Hindlimb muscle (tissue), 1 donor: ENCODE results near the gene NDST4. TPM values are rescaled to one million over a fixed set of nuclear protein-coding genes. Genes with fewer than 3 reads are reported as not detected.

Experiments used
- DNase-seq: peaks from one replicate; pipeline ENCODE4 v3.0.0-alpha.2; 2013
- polyA plus RNA-seq: library from polyadenylated mRNA; unstranded; fragments of 120-200 nt; gene quantifications from one replicate; pipeline ENCODE4 v1.2.1, GENCODE V29; 2013; ENCODE audit not compliant: insufficient read length

The NDST4 gene
- polyA plus RNA-seq, 1 donor: 2.3 TPM

DNA sequence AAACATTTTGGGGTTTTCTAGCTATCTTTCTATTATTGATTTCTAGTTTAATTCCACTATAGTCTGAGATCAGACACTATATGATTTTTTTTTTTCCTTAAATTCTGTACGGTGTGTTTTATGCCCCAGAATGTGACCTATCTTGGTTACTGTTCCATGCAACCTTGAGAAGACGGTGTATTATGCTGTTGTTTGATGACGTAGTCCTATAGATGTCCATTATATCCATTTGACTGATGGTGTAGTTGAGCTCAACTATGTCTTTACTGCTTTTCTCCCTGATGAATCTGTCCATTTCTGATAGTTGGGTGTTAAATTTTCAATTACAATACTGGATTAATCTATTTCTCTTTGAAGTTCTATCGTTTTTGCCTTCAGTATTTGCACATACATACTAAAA lies 212.5 kb downstream of the NDST4 start:
- no peak for DNase-seq

DNA sequence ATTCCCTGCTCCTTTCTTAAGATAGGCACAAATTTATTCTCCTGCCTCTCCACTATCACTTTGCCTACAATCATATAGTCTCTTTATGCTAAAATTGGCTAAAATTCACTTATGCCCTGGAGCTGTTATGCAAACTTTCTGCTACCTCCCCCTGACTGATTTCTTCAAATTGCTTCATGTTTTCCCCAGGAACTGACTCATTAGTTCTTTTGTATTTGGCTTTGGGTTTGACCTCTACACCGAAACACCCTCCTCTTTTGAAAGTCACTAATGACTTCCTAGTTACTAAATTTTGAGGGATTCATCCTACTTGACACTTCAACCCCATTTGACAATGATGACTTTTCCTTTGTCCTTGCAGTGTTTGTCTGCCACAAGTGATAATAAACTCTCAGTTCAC lies 222.6 kb downstream of the NDST4 start:
- no peak for DNase-seq

DNA sequence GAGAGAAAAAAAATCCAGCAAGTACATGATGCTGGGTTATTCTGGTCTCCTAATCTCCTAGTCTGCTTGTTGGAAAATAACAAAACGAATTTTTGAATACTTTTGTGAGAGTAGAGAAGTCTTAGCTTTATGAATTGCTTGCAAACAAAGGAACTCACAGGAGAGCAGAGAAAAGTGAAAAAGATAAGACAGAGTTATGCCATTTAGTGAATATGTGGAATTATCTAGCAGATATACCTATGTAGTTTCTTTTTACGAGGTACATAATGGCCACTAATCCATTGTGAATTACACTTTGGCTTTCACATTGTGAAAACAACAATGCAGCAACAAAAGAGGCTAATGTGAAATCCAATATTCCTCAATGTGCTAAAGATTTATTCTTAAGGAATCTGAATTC lies 226.7 kb downstream of the NDST4 start:
- DNase-seq: no peak

DNA sequence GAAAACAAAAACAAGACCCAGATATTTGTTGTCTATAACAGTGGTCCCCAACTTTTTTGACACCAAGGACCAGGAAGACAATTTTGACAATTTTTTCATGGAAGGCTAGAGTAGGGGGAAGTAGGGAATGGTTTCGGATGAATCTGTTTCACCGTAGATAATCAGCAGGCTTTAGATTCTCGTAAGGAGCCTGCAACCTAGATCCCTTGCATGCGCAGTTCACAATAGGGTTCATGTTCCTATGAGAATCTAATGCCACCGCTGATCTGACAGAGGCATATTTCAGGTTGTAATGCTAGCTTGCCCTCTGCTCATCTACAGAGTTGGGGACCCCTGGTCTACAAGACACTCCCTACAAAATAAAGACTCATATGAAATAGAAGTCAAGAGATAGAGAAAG lies 229.8 kb downstream of the NDST4 start:
- DNase-seq: no peak

DNA sequence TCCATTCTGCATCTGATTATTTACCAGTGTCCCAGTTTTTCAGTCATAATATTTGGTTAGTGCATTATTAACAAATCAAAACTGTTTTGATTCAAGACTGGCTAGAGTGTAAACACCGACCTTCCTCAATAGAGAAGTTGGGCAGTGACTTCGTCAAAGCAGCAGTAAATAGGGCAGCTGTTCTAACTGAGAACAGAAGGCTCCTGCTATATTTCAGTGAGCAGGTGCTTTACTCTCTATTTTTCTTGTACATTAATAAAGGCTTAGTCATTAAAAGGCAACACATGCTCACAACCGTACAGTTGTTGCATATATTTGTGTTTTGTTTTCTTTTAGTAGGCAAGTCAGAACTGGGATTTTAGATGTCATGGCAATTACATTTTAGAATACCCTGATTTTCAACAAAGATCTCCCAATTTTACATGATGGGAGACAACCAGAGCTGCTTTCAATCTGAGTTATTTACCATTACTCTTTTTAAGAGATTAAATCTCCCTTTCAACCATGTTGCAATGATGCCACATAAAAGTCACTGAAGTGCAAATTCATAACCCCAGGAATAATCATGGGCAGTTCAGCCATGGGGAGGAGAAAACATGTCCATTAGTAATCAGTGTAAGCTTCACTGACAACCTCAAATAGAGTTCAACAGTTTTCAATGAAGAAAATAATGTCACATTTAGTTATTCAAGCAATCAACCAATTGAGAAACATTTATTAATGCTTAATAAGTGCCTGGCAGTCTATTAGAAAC lies 233.3 kb downstream of the NDST4 start:
- DNase-seq: no peak

DNA sequence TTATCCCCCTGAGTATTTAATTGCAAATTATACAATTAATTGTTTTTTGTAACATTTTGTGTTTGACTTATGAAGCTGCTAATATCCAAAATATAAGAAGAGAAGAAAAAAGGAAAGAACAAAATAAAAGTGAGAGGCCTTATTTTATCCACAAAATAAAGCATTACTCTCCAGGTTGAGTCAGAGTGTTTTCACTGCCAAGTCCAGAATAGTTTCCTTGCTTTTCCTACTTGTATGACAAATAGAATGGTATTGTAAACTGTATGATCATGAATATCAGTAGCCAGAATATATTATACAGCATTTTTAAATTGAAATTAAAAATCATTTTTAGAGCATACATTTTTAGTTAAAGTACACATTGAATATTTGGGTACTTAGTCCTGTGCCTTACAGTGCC lies 237.8 kb downstream of the NDST4 start:
- DNase-seq: peak; percentile 22

DNA sequence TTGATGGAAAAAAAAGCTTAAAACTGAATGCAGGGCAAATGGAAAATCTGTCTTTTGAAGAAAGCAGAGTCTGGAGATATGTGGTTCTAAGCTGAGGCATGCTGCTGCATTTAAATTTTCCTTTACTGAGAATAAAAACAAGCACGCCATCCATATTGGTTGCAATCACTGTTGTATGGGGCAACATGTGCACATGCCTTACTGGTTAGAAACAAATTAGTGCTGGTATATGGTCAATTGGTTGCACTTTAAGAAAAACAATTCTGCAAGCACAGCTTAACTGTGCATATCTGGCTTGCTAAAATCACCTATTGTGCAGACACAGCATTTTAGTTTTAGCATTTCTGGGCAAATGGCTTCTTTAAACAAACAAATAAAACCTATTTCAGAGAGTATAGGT lies 239.1 kb downstream of the NDST4 start:
- DNase-seq: no peak

DNA sequence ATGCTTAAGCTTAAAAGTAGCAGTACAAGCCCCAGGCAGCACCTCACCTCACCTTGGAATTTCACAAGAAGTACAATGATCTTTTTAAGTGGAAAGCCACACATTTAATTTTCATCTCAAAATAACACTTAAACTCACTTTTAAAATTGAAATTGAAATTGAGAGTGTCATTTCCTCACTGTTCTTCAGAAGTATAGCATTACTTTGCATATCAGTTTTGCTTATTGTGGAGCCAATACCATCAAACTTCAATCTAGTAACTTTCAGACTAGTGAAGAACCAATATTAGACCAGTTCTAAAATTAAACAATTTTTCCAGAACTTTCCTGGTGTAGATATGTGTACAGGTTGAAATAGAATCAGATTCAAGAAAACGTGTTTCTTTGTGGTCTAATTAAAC lies 242.4 kb downstream of the NDST4 start:
- DNase-seq: no peak

DNA sequence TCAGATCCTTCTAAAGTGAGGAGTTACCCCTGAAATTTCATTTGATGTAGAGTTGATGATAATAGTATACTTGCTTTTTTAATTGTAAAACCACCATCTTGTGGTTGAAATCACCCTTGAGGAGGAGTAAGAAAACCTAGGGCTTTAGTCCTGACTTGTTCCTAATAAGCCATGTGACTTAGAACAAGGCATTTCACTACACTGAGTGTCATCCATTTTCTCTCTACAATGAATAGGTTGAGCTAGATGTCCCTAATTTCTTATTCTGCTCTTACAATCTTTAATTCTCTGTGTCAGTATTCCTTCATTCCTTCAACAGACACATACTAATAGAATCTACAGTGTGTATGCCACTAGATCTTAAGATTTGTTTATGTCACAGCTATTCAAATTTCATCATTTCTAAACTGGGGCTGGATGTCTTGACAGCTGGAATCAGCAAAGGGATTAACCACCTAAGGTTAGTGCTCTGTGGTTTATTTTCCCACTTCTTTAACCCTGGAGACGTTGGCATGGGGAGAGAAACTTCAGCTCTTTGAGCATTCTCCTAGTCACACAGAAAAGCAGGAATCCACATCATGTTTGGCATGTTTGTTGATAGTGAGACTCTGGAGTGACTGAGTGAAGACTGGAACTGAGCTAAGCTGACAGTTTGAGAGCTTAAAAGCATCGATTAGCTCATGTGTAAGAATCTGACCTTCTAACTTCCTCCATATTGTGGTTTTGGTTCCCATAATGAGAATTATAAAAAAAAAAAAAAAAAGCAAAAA lies 246.3 kb downstream of the NDST4 start:
- DNase-seq: no peak

DNA sequence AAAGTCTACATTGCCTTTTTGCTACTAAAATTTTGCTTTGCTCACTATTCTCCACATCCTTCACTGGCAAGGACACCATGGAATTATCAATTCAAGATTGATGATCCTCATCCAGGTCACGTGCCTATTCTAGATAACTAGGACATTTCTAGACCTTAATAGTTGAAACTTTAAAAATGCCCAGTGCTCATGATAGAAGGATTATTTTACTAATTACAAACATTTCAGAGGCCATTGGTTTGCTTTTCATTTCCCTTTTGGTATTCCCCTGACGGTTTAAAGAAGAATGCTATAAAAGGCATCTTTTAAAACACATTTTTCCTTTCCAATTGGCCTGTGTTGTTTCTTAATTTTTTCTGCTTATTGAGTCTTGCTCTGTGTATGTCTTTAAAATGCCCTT lies 249.4 kb downstream of the NDST4 start:
- no peak for DNase-seq

DNA sequence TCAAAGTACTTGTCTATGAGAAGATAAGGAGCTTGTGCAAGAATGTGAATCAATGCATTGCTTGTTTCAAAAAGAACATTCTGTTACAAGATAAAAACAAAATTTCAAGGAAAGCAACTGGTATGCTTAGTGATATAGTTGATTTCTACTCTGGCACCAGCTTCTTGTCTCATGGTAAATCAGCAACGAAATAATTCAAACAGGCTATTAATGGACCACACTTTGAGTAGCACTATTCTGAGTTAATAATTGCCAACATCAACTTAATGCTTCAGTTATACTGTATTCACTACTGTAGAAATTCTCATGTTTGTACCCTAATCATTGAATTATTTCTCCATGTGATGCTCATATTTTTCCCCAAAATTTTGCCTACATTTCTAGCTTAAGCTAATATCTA lies 252.6 kb downstream of the NDST4 start:
- DNase-seq: no peak

DNA sequence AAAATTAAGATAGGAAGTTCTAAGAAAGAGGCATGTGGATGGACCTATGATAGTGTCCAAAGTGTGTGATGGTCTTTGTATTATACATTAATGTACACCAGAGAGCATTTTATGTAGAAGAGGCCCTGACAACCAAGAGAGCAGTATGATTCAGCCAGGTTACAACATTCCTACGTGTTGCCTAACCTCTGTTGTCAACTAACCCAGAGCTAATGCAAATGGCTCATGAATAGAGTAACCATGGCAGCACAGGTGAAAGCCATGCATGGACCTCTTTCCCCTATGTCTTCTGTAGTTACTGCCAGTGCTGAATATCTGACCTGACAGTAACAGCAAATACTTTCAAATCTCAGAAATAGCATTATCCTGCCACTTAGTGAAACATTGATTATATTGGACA lies 255.6 kb downstream of the NDST4 start:
- DNase-seq: no peak

DNA sequence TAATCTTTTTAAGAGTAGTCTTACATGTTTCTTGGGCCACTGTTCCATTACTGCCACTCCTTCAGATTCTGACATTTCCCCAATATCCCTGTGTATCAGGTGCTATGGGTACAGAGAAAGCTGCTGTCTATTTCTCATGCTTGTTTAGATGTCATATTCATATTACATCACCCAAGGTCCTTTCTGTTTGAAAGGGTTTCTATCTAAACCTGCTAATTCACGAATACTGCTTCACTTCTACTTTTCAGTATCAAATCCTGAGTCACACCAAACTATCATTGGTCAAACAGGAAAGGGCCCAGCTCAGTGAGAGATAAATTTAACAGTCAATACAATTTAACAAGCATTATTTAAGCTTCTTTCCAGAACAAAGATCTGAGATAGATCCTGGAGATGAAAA lies 273.4 kb downstream of the NDST4 start:
- no peak for DNase-seq

DNA sequence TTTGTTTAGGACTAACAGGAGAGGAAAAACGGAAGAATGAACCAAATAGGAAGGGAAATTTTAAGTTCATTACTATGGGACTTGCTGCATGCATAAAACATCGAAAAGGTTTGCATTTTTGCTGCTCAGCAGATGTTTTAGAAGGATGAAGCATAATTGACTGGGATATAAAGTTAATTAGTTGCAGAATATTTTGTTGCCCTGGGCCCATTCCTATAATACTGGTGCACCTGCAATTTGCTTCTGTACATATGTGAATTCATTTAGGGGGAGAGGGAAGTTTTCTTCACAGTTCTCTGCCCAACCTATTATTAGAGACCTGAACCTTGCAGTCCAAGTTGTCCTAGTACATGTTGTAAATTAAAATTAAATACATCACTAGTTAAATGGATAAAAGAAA lies 282.8 kb downstream of the NDST4 start:
- DNase-seq: no peak

DNA sequence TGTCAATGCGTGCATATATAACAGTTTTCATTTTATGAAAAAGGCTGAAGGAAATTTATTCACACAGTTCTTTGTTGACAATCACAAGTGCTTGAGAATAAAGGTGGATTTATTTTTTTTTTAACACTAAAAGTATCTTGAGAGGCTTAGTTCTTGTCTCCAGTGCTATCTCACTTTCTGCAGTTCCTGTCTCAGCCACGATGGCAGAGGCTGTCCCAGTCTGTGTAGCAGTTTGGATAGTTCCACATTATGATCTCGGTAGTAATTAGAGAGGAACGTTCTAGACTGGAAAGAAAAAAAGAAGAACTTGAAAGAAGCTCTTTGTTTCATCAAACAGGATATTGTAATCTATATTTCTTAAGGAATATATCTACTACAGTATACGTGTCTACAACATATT lies 285.8 kb downstream of the NDST4 start:
- no peak for DNase-seq

DNA sequence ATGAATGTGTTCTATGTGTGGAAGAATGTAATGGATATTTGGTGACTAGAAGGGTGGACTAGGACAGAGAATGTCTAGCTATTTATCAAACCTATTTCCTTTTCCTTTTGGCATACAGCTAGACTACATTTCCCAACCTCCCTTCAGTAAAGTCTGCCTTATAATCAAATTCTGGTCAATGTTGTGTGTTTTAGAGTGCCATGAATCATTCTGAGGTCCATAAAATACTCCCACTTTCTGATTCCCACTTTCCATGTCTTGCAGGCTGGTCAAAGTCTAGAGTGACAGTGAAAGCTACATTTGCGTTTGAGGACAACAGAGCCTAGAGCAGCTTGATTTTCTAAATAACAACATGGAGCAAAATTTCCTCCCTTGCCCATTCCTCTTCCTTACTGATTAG lies 297.7 kb downstream of the NDST4 start:
- no peak for DNase-seq

DNA sequence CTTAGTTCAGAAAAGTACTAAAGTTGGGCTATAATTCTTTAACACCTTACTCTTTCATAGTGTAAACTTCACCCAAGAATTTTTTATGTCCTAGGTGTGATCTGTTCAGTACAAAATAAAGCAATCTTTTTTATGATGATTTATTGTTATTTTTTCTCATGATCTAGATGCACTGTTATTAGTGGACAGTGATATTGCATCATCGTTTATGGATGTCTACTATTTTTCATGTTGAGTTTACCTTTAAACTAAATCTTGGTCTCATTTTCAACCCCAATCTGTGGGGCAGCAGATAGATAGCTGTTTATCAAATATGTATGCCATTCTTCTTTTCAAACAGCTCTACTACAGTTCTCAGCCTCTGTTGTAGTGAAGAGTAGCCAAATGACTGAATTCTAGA lies 299.5 kb downstream of the NDST4 start:
- no peak for DNase-seq

DNA sequence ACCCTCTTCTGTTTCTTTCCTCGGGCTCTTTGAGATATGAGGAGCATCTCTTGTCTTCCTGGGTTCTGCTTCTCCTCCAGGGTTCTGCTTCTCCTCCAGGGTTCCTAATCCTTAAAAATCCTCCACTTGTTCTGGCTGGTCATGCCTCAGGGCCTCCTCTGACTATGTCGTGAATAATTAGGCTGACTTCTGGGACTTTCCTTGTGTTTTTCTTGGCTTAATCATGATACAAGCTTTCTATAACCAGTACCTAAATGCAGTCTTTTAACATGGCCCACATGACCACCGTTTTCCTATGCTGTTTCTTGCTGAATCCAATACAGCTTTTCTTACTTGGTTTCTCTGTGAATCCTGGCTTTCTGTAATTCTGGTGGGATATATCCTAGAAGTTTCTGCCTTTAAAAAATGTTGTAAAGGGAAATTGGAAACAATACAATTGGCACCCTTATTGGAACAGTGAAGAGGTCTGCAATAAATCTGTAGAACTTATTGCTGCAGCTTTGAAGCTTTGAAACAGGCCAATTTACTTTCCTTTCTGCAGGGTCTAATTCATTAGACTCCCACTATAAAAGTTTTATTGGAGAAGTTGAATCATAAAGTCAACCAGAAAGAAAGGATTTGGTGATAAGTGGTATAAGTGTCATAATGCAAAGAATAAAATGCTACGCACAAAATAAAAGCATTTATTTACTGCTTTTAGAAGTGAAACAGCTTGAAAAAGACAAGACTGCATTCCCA lies 301.7 kb downstream of the NDST4 start:
- DNase-seq: peak; percentile 29

DNA sequence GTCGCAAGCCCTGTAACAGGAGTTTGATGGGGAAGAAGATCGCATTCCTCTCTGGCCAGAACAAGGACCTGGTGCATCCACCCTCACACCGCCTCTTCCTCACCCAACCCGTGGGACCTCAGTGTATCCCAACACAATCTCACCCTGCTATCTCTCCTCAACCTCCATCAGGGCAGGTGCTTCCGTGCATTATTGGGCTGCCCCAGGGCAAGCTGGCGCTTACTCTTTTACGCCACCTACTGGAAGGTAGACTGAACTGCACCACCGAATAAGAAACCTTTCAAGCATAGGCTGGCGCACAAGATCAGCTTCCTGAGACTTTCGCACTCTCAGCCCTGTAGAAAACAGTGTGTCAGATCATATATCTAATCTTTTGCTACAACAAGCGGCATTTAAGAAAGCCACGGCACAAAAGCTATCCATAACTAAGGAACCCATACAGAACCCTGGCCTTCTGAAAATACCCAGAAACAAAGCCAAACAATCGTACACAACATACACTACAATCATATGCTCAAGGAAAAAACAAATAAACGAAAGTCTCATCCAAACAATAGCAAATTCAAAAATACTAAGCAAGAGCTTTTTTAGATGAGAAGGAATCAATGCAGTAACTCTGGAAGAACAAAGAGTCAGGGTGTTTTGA lies 305.5 kb downstream of the NDST4 start:
- no peak for DNase-seq

DNA sequence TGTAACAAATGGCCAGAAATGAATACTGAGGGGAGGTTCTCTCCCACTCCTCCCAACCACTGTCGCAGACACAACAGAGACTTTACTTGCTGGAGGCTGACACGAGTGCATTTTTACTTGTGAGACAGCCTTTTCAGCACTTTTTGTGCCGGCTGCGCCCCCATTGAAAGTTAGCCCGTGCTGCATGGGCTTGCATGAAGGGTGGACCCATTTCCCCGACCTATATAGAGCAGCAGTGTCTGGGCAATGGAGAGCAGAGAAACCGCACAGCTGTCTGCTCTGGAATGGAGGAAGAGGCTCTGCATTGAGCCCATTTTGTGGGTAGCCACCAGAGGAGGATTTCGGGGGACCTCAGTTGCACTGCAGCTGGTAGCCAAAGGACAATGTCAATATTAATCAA lies 306.1 kb downstream of the NDST4 start:
- no peak for DNase-seq

DNA sequence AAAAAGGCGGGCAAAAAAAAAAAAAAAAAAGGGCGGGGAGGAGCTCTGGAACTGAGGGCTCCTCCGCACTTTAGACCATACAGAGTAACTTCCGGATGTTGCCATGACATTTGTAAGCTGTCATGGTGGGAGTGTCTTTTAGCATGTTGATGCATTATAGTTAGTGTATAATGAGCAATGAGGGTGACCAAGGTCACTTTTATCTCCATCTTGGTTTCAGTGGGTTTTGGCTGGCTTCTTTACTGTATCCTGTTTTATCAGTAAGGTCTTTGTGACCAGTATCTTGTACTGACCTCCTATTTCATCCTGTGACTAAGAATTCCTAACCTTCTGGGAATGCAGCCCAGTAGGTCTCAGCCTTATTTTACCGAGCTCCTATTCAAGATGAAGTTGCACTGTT lies 321.4 kb downstream of the NDST4 start:
- DNase-seq: no peak

DNA sequence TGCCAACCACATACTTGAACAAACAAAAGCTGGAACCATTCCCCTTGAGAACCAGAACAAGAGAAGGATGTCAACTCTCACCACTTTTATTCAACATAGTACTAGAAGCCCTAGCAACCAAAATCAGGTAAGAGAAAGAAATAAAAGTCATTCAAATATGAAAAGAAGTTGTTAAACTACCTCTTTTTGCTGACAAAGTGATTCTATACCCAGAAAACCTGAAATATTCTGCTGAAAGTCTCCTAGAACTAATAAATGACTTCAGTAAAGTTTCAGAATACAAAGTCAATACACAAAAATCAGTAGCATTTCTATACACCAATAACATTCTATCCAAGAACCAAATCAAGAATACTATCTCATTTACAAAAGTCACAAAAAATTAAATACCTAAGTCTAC lies 327.9 kb downstream of the NDST4 start:
- DNase-seq: no peak

DNA sequence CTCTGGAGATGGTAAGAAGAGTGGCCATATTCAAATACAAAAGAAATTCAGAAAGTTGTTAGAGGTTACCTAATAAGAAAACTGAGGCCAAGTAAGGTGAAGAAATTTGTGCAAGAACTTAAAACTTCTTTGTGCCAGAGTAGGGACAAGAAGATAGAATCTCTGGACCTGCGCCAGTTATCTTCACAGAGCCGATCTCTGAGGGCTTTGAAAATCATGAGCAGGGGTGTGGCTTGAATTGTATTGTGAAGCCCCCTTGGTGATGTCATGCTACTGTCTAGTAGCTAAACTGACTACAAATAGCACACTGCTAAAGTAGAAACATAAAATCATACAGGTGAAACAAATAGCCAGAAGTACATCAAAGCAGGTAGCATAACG lies 330.2 kb downstream of the NDST4 start:
- DNase-seq: no peak
